Type B pancreatic cell (in vitro differentiated cells): ENCODE measurements around the gene CRB3. TPM values are rescaled to one million over a fixed set of nuclear protein-coding genes. Genes with fewer than 3 reads are reported as not detected.
A peak's percentile ranks its signal among the peaks of the same experiment; 100 is the strongest.

Experiments
- DNase-seq: peaks from one replicate; pipeline ENCODE4 v3.0.0; 2021; ENCODE audit warnings: mixed read lengths; ENCODE audit not compliant: unreplicated experiment; ENCODE audit errors: extremely low spot score
- H3K27ac Mint-ChIP-seq: 2 replicates; pipeline ENCODE4 v1.8.0; 2021; ENCODE audit warnings: mild to moderate bottlenecking, mixed read lengths
- H3K27me3 Mint-ChIP-seq: 2 replicates; pipeline ENCODE4 v1.8.0; 2021; ENCODE audit warnings: mixed read lengths
- H3K36me3 Mint-ChIP-seq: 2 replicates; pipeline ENCODE4 v1.8.0; 2021; ENCODE audit warnings: mixed read lengths
- H3K4me1 Mint-ChIP-seq: one replicate; pipeline ENCODE4 v1.8.0; 2021; ENCODE audit warnings: mixed read lengths; ENCODE audit not compliant: unreplicated experiment
- H3K4me3 Mint-ChIP-seq: 2 replicates; pipeline ENCODE4 v1.8.0; 2021; ENCODE audit warnings: mild to moderate bottlenecking, mixed read lengths
- H3K9me3 Mint-ChIP-seq: 2 replicates; pipeline ENCODE4 v1.8.0; 2021; ENCODE audit warnings: mixed read lengths
- total RNA-seq: library from RNA; stranded (reverse); gene quantifications from 2 replicates; pipeline ENCODE4 v1.2.1, GENCODE V29; 2021; ENCODE audit warnings: low replicate concordance
- TF ChIP-seq, protein P1 (sequence below): fragments of 200-600 bp; sonication (generic); conservative IDR thresholded peaks from 2 replicates; pipeline ENCODE4 v1.5.0; 2021; ENCODE audit warnings: antibody characterized with exemption, mild to moderate bottlenecking

Gene CRB3
- total RNA-seq, 1 donor from 2014 or later: 30.6 TPM

- H3K27me3 Mint-ChIP-seq: no peaks in the 10 kb centered on the region
- no peaks in the 10 kb centered on the region for H3K9me3 Mint-ChIP-seq
- no peak for DNase-seq
- H3K27ac Mint-ChIP-seq: no peak overlapping the region
- no peak overlapping the region for H3K4me3 Mint-ChIP-seq
- H3K4me1 Mint-ChIP-seq: peaks cover 18% of the 10 kb centered on the region
- TF ChIP-seq, protein P1, sequence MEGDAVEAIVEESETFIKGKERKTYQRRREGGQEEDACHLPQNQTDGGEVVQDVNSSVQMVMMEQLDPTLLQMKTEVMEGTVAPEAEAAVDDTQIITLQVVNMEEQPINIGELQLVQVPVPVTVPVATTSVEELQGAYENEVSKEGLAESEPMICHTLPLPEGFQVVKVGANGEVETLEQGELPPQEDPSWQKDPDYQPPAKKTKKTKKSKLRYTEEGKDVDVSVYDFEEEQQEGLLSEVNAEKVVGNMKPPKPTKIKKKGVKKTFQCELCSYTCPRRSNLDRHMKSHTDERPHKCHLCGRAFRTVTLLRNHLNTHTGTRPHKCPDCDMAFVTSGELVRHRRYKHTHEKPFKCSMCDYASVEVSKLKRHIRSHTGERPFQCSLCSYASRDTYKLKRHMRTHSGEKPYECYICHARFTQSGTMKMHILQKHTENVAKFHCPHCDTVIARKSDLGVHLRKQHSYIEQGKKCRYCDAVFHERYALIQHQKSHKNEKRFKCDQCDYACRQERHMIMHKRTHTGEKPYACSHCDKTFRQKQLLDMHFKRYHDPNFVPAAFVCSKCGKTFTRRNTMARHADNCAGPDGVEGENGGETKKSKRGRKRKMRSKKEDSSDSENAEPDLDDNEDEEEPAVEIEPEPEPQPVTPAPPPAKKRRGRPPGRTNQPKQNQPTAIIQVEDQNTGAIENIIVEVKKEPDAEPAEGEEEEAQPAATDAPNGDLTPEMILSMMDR: peak; percentile 59
- peaks cover 5% of the 10 kb centered on the region for H3K36me3 Mint-ChIP-seq
Observed at GRCh38 chr19:6417713-6418561, 46.1 kb upstream of the CRB3 start.

DNA sequence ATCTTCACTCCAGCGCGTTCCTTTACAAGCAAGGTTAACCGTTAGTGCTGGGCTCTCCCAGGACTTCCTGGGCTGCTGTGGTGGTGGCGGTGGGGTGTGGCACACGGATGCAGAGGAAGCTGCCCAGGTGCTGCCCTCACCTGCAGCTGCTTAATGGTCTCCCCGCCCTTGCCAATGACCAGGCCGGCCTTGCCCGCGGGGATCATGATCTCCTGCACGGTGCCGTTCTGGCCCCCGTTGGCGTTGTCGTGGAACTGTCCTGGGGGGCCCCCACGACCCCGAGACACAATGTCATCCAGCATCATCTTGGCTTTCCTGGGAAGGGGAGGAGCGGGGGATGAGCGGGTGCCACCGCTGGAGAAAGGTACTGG is 45.5 kb upstream of the CRB3 start:
- Mint-ChIP-seq H3K36me3 (peaks cover 5% of the 10 kb centered on the region), H3K9me3 (no peaks in the 10 kb centered on the region), H3K27ac (no peak overlapping the region), H3K4me1 (peaks cover 21% of the 10 kb centered on the region), H3K27me3 (no peaks in the 10 kb centered on the region), H3K4me3 (no peak overlapping the region)
- no peak for DNase-seq
- TF ChIP-seq, protein P1: no peak

DNA sequence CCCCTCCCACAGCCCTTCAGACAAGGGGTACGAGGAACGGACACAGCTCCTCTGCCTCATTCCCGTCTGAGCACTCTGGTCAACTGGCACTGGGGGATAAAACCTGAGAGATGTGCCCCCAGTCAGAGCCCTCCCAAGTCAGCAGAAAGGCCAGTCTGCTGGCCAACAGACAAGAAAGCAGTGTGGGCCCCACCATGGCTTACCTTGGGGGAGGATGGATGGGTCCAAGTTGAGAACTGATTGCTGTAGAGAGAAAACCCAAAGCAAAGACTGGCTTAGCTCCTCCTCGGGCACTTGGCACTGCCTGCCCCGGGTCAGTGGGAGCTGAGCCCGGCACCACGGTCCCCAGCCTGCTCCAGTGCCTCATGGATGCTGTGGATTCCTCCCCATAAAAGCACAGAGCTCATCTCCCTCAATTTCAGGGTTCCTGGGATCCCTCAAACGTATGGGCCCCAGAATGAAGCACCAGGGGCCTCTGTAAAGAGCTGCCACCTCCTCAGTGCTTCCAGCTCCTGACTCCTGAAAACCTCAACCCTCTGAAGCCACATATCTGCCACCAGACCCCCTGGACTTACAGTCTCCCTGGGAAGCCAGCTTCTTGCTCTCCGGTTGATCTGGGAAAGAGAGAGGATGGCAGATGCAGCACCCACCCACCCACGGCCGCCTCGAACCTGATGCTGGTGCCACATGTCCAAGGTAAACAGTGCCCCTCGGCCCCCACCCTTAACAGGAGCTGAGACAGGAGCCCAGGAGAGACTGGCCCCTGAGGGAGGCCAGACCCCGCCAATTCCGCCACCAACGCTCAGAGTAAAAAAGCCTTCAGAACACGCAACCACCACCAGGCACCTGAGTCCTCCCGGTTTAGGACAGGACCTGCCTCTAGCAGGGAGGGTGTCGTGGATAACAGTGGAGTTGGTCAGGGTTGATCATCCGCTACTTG is 42.7 kb upstream of the CRB3 start:
- no peak overlapping the region for H3K4me3 Mint-ChIP-seq

GRCh38 chr19:6423499-6424194 is 40.4 kb upstream of the CRB3 start:
- Mint-ChIP-seq H3K27me3 (peaks cover 3% of the 10 kb centered on the region), H3K4me1 (peaks cover 25% of the 10 kb centered on the region), H3K36me3 (peaks cover 4% of the 10 kb centered on the region), H3K9me3 (no peaks in the 10 kb centered on the region), H3K27ac (peak overlapping the region; percentile 79), H3K4me3 (peak overlapping the region; percentile 94)
- DNase-seq: no peak
- TF ChIP-seq, protein P1: no peak

More for the DNA sequence above, 42.7 kb upstream of the CRB3 start:
- TF ChIP-seq, protein P1: no peak
- Mint-ChIP-seq H3K27me3 (peaks cover 3% of the 10 kb centered on the region), H3K36me3 (peaks cover 4% of the 10 kb centered on the region), H3K27ac (peak overlapping the region; percentile 58), H3K4me1 (peaks cover 25% of the 10 kb centered on the region), H3K9me3 (no peaks in the 10 kb centered on the region)
- no peak for DNase-seq

GRCh38 chr19:6424195-6424938 is 39.7 kb upstream of the CRB3 start, which contains the start of gene KHSRP:
TSS of gene KHSRP (minus strand) at chr19:6424811. CDS start at chr19:6424701, 110 bp downstream.
- Mint-ChIP-seq H3K27me3 (peaks cover 3% of the 10 kb centered on the region), H3K9me3 (no peaks in the 10 kb centered on the region), H3K36me3 (peaks cover 4% of the 10 kb centered on the region), H3K4me3 (peak within 1 kb of the TSS; percentile 94), H3K4me1 (peaks cover 25% of the 10 kb centered on the region), H3K27ac (peak within 1 kb of the TSS; percentile 83)
- TF ChIP-seq, protein P1: no peak
- no peak for DNase-seq
